ENCODE results near the gene PEF1. TPM values are rescaled to one million over a fixed set of nuclear protein-coding genes. Genes with fewer than 3 reads are reported as not detected.

The PEF1 gene
- total and polyA plus RNA-seq, 4 donors = 75.1 to 103 (median 80.8) TPM

DNA sequence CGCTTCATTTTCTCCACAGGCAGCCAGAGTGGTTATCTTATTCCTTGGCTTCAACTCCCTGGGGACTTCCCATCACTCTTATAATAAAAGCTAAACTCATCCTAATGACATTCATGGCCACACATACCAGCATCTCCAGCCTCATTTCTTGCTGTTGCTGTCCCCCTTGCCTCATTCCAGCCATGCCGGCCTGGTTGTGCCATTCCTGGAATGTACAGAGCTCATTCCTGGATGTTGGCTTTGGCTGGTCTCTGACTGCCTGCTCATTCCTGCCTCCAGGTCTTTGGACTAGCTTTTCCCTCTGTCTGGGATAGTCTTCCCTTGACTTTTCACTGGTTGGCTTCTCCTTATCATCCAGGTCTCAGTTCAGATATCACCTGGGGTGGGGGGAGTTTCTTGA, 2.4 kb upstream of the PEF1 start:
- TF ChIP-seq CTCF (IDR thresholded peaks at IDR 0.05; ENCODE audit: control extremely low read depth, extremely low read depth) = no peak
- ATAC-seq (ENCODE audit: insufficient read depth, low FRiP score) = no peak
- peaks cover 0 to 5% (median 1%) of the 10 kb centered on the region in 4 donors for H3K36me3 ChIP-seq (ENCODE audit: control insufficient read depth in 4 of 4, insufficient read depth in 4 of 4, low read length in 4 of 4)
- H3K27me3 ChIP-seq (ENCODE audit: control insufficient read depth in 3 of 3, insufficient read depth in 3 of 3, low read length in 2 of 3) = no peaks in the 10 kb centered on the region
- no peak overlapping the region for H3K27ac ChIP-seq (ENCODE audit: low read depth in 1 of 2, low read length in 1 of 2)
- H3K9me3 ChIP-seq (ENCODE audit: control insufficient read depth in 4 of 4, insufficient read depth in 3 of 4, low read length in 3 of 4) = peaks cover 0 to 3% (median 0%) of the 10 kb centered on the region in 4 donors
- H3K4me1 ChIP-seq (ENCODE audit: control insufficient read depth in 5 of 5, insufficient read depth in 5 of 5, low read length in 5 of 5) = peaks cover 0 to 19% (median 15%) of the 10 kb centered on the region in 5 donors
- no peak overlapping the region for H3K9ac ChIP-seq (ENCODE audit: insufficient read depth in 1 of 2, low read length in 2 of 2)
- DNase-seq = no peak
- 81 to 82% methylated on average over 2 of the region's 2 CpGs for WGBS, 2 donors
- H3K4me3 ChIP-seq = no peak overlapping the region

- no peak for TF ChIP-seq CTCF (IDR thresholded peaks at IDR 0.05; ENCODE audit: control extremely low read depth, extremely low read depth)
- Histone ChIP-seq H3K9ac (ENCODE audit: insufficient read depth in 1 of 2, low read length in 2 of 2) (no peak overlapping the region), H3K4me1 (ENCODE audit: control insufficient read depth in 5 of 5, insufficient read depth in 5 of 5, low read length in 5 of 5) (peaks cover 0 to 17% (median 15%) of the 10 kb centered on the region in 5 donors), H3K27ac (ENCODE audit: low read depth in 1 of 2, low read length in 1 of 2) (no peak overlapping the region), H3K9me3 (ENCODE audit: control insufficient read depth in 4 of 4, insufficient read depth in 3 of 4, low read length in 3 of 4) (peaks cover 0 to 3% (median 0%) of the 10 kb centered on the region in 4 donors), H3K36me3 (ENCODE audit: control insufficient read depth in 4 of 4, insufficient read depth in 4 of 4, low read length in 4 of 4) (peaks cover 0 to 3% (median under 1%) of the 10 kb centered on the region in 4 donors), H3K4me3 (no peak overlapping the region), H3K27me3 (ENCODE audit: control insufficient read depth in 3 of 3, insufficient read depth in 3 of 3, low read length in 2 of 3) (no peaks in the 10 kb centered on the region)
- WGBS, 2 donors = 97 to 98% methylated on average over 4 of the region's 4 CpGs
- DNase-seq (no peak), ATAC-seq (ENCODE audit: insufficient read depth, low FRiP score) (no peak)
Observed at GRCh38 chr1:31646259-31646960, 1.7 kb upstream of the PEF1 start.

- peaks cover 0 to 19% (median 15%) of the 10 kb centered on the region in 5 donors for H3K4me1 ChIP-seq (ENCODE audit: control insufficient read depth in 5 of 5, insufficient read depth in 5 of 5, low read length in 5 of 5)
- peak overlapping the region; percentile 86 to 99 for H3K9ac ChIP-seq (ENCODE audit: insufficient read depth in 1 of 2, low read length in 2 of 2)
- H3K9me3 ChIP-seq (ENCODE audit: control insufficient read depth in 4 of 4, insufficient read depth in 3 of 4, low read length in 3 of 4) = peaks cover 0 to 3% (median 0%) of the 10 kb centered on the region in 4 donors
- H3K4me3 ChIP-seq = peak overlapping the region; percentile 53
- no peaks in the 10 kb centered on the region for H3K27me3 ChIP-seq (ENCODE audit: control insufficient read depth in 3 of 3, insufficient read depth in 3 of 3, low read length in 2 of 3)
- H3K36me3 ChIP-seq (ENCODE audit: control insufficient read depth in 4 of 4, insufficient read depth in 4 of 4, low read length in 4 of 4) = peaks cover 0 to 3% (median 0%) of the 10 kb centered on the region in 4 donors
- WGBS, 2 donors = 0 to 1% methylated on average over 11 of the region's 11 CpGs
- TF ChIP-seq CTCF (IDR thresholded peaks at IDR 0.05; ENCODE audit: control extremely low read depth, extremely low read depth) = no peak
- no peak for DNase-seq
- H3K27ac ChIP-seq (ENCODE audit: low read depth in 1 of 2, low read length in 1 of 2) = peak overlapping the region; percentile 94 to 95
- no peak for ATAC-seq (ENCODE audit: insufficient read depth, low FRiP score)
Observed at GRCh38 chr1:31645274-31645568, 545 bp upstream of the PEF1 start.
